Stimulated activated memory B cell treated with anti-CD40 and anti-IgM and Interleukin-4, amounts not matched to agents 10 μg/mL and 1 μg/mL and 100 μg/mL, for 72 hours (primary cell): ENCODE results near the gene ARAP1.
A peak's percentile ranks its signal among the peaks of the same experiment; 100 is the strongest.

Source experiments
- ATAC-seq: fragments of 150-1000 bp; cut with Tn5 transposase; 2 replicates; pipeline ENCODE4 v1.10.0; 2021
- H3K27ac Mint-ChIP-seq: one replicate; pipeline ENCODE4 v1.8.0; 2022; ENCODE audit warnings: mild to moderate bottlenecking, mixed read lengths
- H3K27me3 Mint-ChIP-seq: one replicate; pipeline ENCODE4 v1.8.0; 2022; ENCODE audit warnings: mixed read lengths
- H3K36me3 Mint-ChIP-seq: one replicate; pipeline ENCODE4 v1.8.0; 2022; ENCODE audit warnings: mixed read lengths
- H3K4me1 Mint-ChIP-seq: one replicate; pipeline ENCODE4 v1.8.0; 2022; ENCODE audit warnings: mixed read lengths
- H3K4me3 Mint-ChIP-seq: one replicate; pipeline ENCODE4 v1.8.0; 2022; ENCODE audit warnings: mild to moderate bottlenecking, moderate library complexity, mixed read lengths
- H3K9me3 Mint-ChIP-seq: one replicate; pipeline ENCODE4 v1.8.0; 2022; ENCODE audit warnings: mixed read lengths

ARAP1 gene

GRCh38 chr11:72745511-72745910 is 6.7 kb downstream of the ARAP1 start:
- no peaks in the 10 kb centered on the region for H3K27me3 Mint-ChIP-seq
- no peaks in the 10 kb centered on the region for H3K9me3 Mint-ChIP-seq
- peak overlapping the region; percentile 73 for H3K27ac Mint-ChIP-seq
- ATAC-seq: no peak
- peaks cover 93% of the 10 kb centered on the region for H3K4me1 Mint-ChIP-seq
- H3K36me3 Mint-ChIP-seq: peaks cover 8% of the 10 kb centered on the region
- no peak overlapping the region for H3K4me3 Mint-ChIP-seq

- peaks cover 8% of the 10 kb centered on the region for H3K36me3 Mint-ChIP-seq
- H3K4me1 Mint-ChIP-seq: peaks cover 93% of the 10 kb centered on the region
- peak overlapping the region; percentile 8 for H3K4me3 Mint-ChIP-seq
- H3K27ac Mint-ChIP-seq: peak overlapping the region; percentile 95
- no peaks in the 10 kb centered on the region for H3K27me3 Mint-ChIP-seq
- no peak for ATAC-seq
- H3K9me3 Mint-ChIP-seq: no peaks in the 10 kb centered on the region
These were observed 7.7 kb downstream of the ARAP1 start for GRCh38 chr11:72744474-72744873.

- H3K36me3 Mint-ChIP-seq: peaks cover 3% of the 10 kb centered on the region
- peak overlapping the region; percentile 8 for H3K4me3 Mint-ChIP-seq
- peaks cover 93% of the 10 kb centered on the region for H3K4me1 Mint-ChIP-seq
- H3K27ac Mint-ChIP-seq: peak overlapping the region; percentile 95
- no peaks in the 10 kb centered on the region for H3K9me3 Mint-ChIP-seq
- no peaks in the 10 kb centered on the region for H3K27me3 Mint-ChIP-seq
- ATAC-seq: peak; percentile 90
These were observed 8.6 kb downstream of the ARAP1 start for GRCh38 chr11:72743321-72744221.

GRCh38 chr11:72742513-72743320 is 9.5 kb downstream of the ARAP1 start:
- H3K36me3 Mint-ChIP-seq: peaks cover 1% of the 10 kb centered on the region
- H3K27ac Mint-ChIP-seq: peak overlapping the region; percentile 95
- H3K4me1 Mint-ChIP-seq: peaks cover 93% of the 10 kb centered on the region
- H3K9me3 Mint-ChIP-seq: no peaks in the 10 kb centered on the region
- no peaks in the 10 kb centered on the region for H3K27me3 Mint-ChIP-seq
- ATAC-seq: no peak
- no peak overlapping the region for H3K4me3 Mint-ChIP-seq

- H3K9me3 Mint-ChIP-seq: no peaks in the 10 kb centered on the region
- H3K27ac Mint-ChIP-seq: peak overlapping the region; percentile 95
- H3K36me3 Mint-ChIP-seq: peaks cover 9% of the 10 kb centered on the region
- H3K4me1 Mint-ChIP-seq: peaks cover 93% of the 10 kb centered on the region
- H3K27me3 Mint-ChIP-seq: no peaks in the 10 kb centered on the region
- H3K4me3 Mint-ChIP-seq: no peak overlapping the region
- ATAC-seq: no peak
These were observed 10.2 kb downstream of the ARAP1 start for GRCh38 chr11:72741849-72742512.

DNA sequence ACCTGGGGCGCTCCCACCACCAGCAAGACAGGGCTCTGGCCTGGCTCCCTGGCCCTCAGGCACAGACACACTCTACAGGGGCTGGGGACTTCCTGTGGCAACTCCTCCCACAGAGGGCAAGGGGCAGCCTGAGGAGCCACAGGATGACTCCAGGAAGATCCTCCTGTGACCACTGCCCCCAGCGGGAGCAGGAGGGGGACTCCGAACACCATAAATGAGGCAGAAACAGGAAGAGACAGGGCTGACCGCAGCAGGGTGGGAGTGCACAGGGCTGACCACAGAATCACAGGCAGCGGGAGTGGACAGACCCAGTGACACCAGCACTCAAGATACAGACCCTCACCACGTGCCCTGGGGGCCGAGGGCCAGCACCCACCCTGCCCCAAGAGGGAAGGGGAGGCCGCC is 10.8 kb downstream of the ARAP1 start:
- H3K9me3 Mint-ChIP-seq: no peaks in the 10 kb centered on the region
- no peaks in the 10 kb centered on the region for H3K27me3 Mint-ChIP-seq
- peaks cover 97% of the 10 kb centered on the region for H3K4me1 Mint-ChIP-seq
- H3K36me3 Mint-ChIP-seq: peaks cover 13% of the 10 kb centered on the region
- H3K27ac Mint-ChIP-seq: peak overlapping the region; percentile 95
- H3K4me3 Mint-ChIP-seq: peak overlapping the region; percentile 64
- no peak for ATAC-seq

GRCh38 chr11:72740562-72741428 is 11.4 kb downstream of the ARAP1 start:
- Mint-ChIP-seq H3K9me3 (no peaks in the 10 kb centered on the region), H3K4me1 (peaks cover 96% of the 10 kb centered on the region), H3K4me3 (peak overlapping the region; percentile 64), H3K36me3 (peaks cover 15% of the 10 kb centered on the region), H3K27ac (peak overlapping the region; percentile 95), H3K27me3 (no peaks in the 10 kb centered on the region)
- ATAC-seq: no peak

- peak overlapping the region; percentile 95 for H3K27ac Mint-ChIP-seq
- H3K4me3 Mint-ChIP-seq: peak overlapping the region; percentile 88
- peaks cover 98% of the 10 kb centered on the region for H3K4me1 Mint-ChIP-seq
- ATAC-seq: no peak
- no peaks in the 10 kb centered on the region for H3K9me3 Mint-ChIP-seq
- peaks cover 15% of the 10 kb centered on the region for H3K36me3 Mint-ChIP-seq
- no peaks in the 10 kb centered on the region for H3K27me3 Mint-ChIP-seq
These were observed 12.2 kb downstream of the ARAP1 start for GRCh38 chr11:72740060-72740424.

GRCh38 chr11:72739240-72740059 is 12.8 kb downstream of the ARAP1 start:
- peaks cover 15% of the 10 kb centered on the region for H3K36me3 Mint-ChIP-seq
- H3K4me3 Mint-ChIP-seq: peak overlapping the region; percentile 88
- no peaks in the 10 kb centered on the region for H3K27me3 Mint-ChIP-seq
- H3K27ac Mint-ChIP-seq: peak overlapping the region; percentile 95
- H3K9me3 Mint-ChIP-seq: no peaks in the 10 kb centered on the region
- ATAC-seq: no peak
- peaks cover 96% of the 10 kb centered on the region for H3K4me1 Mint-ChIP-seq

- no peaks in the 10 kb centered on the region for H3K27me3 Mint-ChIP-seq
- peak; percentile 86 for ATAC-seq
These were observed 13.7 kb downstream of the ARAP1 start for GRCh38 chr11:72738199-72739141.

GRCh38 chr11:72737336-72737735 is 14.9 kb downstream of the ARAP1 start:
- Mint-ChIP-seq H3K27ac (peak overlapping the region; percentile 95), H3K9me3 (no peaks in the 10 kb centered on the region), H3K36me3 (peaks cover 24% of the 10 kb centered on the region), H3K4me1 (peaks cover 88% of the 10 kb centered on the region), H3K4me3 (peak overlapping the region; percentile 88), H3K27me3 (no peaks in the 10 kb centered on the region)
- no peak for ATAC-seq

More at GRCh38 chr11:72738199-72739141, 13.7 kb downstream of the ARAP1 start:
- Mint-ChIP-seq H3K27ac (peak overlapping the region; percentile 95), H3K4me3 (peak overlapping the region; percentile 88), H3K9me3 (no peaks in the 10 kb centered on the region), H3K36me3 (peaks cover 15% of the 10 kb centered on the region), H3K4me1 (peaks cover 88% of the 10 kb centered on the region)

DNA sequence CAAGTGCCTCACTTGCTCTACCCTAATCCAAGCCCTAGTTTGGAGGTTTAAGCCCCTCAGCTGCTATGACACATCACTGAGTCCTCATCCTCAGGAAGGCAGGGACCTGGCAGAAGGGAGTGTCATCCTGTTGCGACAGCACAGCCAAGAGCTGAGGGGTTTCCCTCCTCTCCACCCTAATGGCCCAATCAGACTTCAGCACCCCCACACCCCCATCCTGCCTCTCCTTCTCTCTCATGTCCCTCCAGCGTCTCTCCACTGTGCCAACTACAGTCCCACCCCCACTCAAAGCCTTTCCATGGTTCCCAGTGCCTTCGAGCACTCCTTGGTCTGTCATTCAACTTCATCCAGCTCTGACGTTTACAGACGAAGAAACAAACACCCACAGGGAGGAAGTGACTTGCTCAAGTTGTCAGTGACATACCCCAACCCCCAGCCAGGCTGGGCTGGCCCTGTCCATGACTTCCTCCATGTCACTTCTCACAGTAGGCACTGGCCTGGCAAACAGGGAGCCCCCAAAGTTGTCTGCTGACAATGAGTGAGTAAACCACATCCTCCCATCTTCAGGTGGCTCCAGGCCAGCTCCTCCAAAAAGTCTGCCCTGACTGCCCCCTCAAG is 15.6 kb downstream of the ARAP1 start:
- H3K27ac Mint-ChIP-seq: peak overlapping the region; percentile 95
- no peaks in the 10 kb centered on the region for H3K27me3 Mint-ChIP-seq
- peaks cover 83% of the 10 kb centered on the region for H3K4me1 Mint-ChIP-seq
- peaks cover 32% of the 10 kb centered on the region for H3K36me3 Mint-ChIP-seq
- H3K9me3 Mint-ChIP-seq: peaks cover under 1% of the 10 kb centered on the region
- peak overlapping the region; percentile 88 for H3K4me3 Mint-ChIP-seq
- ATAC-seq: peak; percentile 60
